ES-I3 (cell line): ENCODE data around the gene CCR9.

Experiments used
- H3K36me3 ChIP-seq: 2 replicates; pipeline ENCODE4 v1.6.1; 2013; ENCODE audit warnings: mild to moderate bottlenecking, low read length, control low read depth, moderate library complexity; ENCODE audit not compliant: insufficient read depth
- H3K4me1 ChIP-seq: 2 replicates; pipeline ENCODE4 v1.6.1; 2013; ENCODE audit warnings: mild to moderate bottlenecking, control low read depth, low read length; ENCODE audit not compliant: insufficient read depth
- H3K9ac ChIP-seq: 2 replicates; pipeline ENCODE4 v1.6.1; 2013; ENCODE audit warnings: low read depth, mild to moderate bottlenecking, low read length, moderate library complexity
- H3K9me3 ChIP-seq: 2 replicates; pipeline ENCODE4 v1.6.1; 2013; ENCODE audit warnings: mild to moderate bottlenecking, low read length, moderate library complexity; ENCODE audit not compliant: control insufficient read depth, insufficient read depth

Gene CCR9

DNA sequence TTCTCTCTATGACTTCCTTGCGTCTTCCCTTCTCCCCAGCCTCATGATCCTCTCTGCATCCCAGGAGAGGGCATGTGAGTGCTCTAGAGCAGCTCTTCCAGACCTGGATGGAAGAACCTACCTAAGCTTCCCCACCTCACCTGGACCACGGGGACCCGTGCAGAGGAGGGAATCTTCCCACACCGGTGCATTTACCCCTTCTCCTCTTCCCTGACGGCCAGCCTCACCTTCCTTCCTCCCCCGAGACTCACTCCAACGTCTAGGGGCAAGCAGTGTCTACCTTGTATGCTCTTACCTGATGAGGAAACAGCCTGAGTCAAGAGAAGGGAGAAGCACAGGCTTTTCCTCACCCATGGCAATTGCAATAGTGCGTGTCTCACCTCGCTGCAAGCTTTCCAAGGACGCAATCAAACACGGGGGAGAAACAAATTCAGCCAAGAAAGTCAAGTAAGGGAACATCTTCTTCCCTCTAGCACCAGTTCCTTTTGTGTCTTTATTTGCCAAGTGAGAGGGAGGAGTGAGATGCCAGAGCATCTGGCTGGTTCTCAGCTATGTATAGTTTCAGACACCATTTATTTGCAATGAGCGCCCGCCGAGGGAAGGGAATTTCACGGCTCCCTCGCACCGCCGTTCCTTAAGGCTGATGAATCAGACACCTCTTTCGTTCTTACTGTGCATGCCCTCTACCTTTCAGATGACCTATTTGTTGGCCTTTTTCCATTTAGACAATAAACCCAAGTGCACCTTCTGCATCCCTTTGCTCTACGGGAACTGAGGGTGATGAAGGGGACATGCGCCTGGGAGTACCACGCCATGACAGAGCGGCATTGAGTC is 1.8 kb upstream of the CCR9 start:
- H3K36me3 ChIP-seq, result no peaks in the 10 kb centered on the region
- H3K4me1 ChIP-seq, result no peaks in the 10 kb centered on the region
- no peaks in the 10 kb centered on the region for H3K9me3 ChIP-seq
- no peak overlapping the region for H3K9ac ChIP-seq

DNA sequence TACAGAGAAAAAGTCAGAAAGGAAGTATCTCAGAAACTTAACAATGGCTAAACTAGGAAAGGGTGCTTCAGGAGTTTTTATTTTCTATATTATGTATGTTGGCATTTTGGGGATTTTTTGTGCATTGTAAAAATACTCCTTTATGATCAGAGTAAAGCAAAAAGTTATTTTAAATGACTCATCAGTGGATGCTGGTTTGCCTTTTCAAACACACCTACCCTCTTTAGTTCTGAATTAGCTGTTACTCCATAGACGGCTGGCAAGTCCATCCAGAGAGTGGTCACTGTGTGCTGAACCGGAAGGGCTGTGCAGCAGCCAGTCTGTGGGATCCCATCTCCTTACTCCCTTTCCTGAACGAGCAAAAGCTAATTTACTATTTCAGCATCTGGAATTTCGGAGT is 942 bp downstream of the CCR9 start:
- Histone ChIP-seq H3K9me3 (no peaks in the 10 kb centered on the region), H3K4me1 (no peaks in the 10 kb centered on the region), H3K9ac (no peak overlapping the region), H3K36me3 (no peaks in the 10 kb centered on the region)

DNA sequence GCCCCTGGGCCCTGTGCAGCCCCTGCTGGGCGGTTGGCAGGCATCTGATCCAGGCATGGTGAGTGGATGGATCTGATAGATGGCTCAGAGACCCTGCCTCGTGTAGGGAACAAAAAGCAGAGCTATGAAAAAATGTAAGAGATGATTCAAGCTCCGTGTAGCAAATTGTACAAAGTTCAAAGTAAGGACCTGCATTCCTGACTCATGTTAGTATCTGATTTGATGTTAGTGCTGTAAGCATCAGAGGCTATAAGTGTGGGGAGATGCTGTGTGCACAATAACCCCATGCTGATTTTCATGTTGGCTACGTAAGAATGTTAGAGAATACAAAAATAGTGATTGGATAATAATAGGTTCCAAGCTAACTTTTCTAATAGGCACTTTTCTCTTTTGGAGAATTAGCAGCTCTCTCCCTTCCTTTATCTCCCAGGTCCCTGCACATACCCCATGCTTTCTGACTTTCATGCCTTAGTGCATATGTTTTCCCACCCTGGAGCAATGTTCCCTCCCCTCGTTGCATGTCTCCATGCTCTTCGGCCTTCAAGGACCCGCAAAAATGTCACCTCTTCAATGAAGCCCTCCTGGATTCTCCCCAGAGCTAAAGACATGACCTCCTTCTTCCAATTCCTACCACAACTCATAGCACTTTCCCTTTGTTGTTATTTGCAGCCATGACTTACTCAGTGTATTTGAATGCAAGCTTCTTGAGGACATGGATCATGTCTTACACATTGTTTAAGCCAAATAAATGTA is 1.6 kb downstream of the CCR9 start:
- Histone ChIP-seq H3K9ac (no peak overlapping the region), H3K36me3 (no peaks in the 10 kb centered on the region), H3K9me3 (no peaks in the 10 kb centered on the region), H3K4me1 (no peaks in the 10 kb centered on the region)

DNA sequence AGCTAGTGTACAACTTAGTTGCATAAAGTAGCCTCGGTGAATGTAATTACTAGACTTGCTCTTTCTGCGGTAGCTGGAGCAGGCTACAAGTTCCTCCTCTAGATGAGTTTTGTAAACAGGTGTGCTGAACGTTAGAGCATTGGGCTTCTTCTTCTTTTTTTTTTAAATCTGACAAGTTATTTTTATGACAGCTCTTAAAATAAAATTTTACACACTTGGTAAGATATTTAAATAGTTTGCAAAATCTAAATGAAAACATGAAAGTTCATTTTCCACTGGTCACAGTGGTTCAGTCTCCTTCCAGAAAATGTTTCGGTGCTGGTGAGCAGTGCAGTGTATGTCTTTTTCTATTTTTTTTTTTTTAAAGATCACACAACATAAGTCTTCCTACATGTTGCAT is 3.0 kb downstream of the CCR9 start:
- Histone ChIP-seq H3K9me3 (no peaks in the 10 kb centered on the region), H3K36me3 (no peaks in the 10 kb centered on the region), H3K4me1 (no peaks in the 10 kb centered on the region), H3K9ac (no peak overlapping the region)

DNA sequence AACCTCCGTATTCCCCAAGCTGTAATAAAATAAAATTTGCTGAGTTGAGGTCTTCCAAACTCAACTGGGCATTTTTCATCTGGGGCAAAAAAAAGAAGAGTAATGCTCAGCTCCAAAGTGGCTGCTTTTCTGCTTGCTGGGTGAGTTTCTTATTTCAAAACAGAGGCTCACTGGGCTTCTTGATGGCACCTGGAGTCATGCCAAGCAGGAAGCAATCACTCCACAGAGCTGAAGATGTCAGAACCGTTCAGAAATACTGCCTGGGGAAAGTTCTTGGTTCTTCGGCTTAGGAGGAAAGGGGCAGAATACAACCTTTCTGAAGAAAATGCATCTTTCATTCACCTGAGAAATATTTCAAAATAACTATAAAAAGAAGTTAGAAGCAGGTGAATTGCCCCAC is 4.1 kb downstream of the CCR9 start:
- H3K9me3 ChIP-seq, result no peaks in the 10 kb centered on the region
- H3K4me1 ChIP-seq, result no peaks in the 10 kb centered on the region; the same call in 1 of the 2 replicates
- no peak overlapping the region for H3K9ac ChIP-seq
- no peaks in the 10 kb centered on the region for H3K36me3 ChIP-seq

DNA sequence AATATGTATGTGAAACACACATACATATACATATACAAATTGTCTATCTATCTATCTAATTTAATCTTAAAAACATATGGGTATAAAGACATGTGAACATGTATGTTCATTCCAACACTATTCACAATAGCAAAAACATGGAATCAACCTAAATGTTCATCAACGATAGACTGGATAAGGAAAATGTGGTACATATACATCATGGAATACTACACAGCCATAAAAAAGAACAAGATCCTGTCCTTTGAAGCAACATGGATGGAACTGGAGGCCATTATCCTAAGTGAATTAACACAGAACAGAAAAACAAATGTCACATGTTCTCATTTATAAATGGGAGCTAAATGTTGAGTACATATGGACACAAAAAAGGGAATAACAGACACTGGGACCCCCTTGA is 5.8 kb downstream of the CCR9 start:
- Histone ChIP-seq H3K4me1 (no peaks in the 10 kb centered on the region; the same call in 1 of the 2 replicates), H3K9ac (no peak overlapping the region), H3K9me3 (no peaks in the 10 kb centered on the region), H3K36me3 (no peaks in the 10 kb centered on the region)

DNA sequence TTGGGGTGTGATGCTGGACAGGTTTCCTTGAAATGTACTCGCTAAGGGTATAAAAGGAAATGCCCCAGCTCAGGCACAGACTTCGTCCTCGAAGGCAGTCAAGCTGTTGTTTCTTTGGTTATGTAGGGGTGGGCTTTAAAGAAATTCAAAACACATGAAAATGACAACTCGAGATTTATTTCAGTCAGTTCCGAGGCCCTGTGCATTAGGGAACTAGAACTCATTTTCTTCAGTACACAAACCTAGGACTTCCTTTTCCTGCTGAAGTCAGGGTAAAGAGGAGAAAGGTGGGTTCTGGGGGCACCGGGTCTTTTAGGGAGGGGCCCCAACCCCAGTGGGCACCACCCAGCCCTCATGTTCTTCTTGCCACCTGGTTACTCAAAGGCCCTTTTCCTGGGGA is 7.7 kb downstream of the CCR9 start:
- no peaks in the 10 kb centered on the region for H3K36me3 ChIP-seq
- H3K9ac ChIP-seq, result no peak overlapping the region
- no peaks in the 10 kb centered on the region for H3K9me3 ChIP-seq
- no peaks in the 10 kb centered on the region; the same call in 1 of the 2 replicates for H3K4me1 ChIP-seq

DNA sequence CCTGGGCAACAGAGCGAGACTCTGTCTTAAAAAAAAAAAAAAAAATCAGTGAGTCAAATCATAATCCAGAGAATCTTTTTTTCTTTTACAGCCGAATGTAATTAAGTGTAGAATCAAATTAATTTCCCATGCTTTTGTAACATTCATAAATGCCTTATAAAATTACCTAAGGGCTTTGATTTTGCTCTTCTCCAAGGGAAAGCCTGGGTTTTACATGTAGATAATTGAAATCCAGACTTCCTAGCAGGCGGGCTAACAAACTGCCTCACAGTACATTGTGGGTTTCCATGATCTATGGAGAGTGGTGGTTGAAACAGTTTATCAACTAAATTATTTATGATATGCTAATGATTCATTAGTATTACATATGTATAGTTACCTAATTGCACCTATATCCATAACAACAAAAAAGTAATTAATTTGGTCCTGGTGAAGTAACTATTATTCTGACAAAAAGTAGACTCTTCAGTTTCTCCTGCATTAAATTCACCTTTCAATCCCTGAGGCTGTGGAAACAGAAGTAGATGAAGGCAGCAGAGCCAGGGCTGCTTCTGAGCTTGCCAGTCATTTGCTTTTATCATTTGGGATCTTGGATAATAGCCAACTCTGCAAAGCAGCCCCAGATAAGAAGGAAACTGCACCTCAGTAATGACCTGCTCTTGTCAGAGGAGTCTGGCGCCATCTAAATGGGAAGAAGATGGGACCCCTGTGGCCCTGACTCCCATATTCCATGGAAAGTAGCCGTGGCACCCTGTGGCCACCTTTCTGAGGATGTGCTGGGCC is 9.5 kb downstream of the CCR9 start:
- no peaks in the 10 kb centered on the region; the same call in 1 of the 2 replicates for H3K4me1 ChIP-seq
- H3K36me3 ChIP-seq, result no peaks in the 10 kb centered on the region
- H3K9me3 ChIP-seq, result no peaks in the 10 kb centered on the region

DNA sequence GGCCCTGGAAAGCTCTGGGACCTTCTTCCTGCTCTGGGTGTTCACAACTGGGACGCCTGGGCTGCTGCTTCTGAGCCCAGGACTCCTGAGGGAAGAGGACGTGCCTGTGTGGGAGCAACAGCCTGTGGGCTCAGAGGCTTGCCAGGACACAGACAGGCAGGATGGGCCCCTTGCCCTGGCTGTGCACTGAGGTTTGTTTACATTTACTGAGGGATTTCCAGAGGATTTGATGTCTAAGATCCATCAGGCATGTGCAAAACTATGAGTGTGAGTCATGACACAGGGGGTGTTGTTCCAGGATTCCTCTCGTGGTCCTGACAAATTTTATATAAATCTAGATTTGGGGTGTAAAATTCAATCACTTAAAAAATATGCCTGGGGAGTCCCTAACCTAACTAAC is 10.6 kb downstream of the CCR9 start:
- Histone ChIP-seq H3K36me3 (no peaks in the 10 kb centered on the region), H3K9me3 (no peaks in the 10 kb centered on the region), H3K9ac (no peak overlapping the region), H3K4me1 (no peaks in the 10 kb centered on the region; the same call in 1 of the 2 replicates)

More for the DNA sequence above, 9.5 kb downstream of the CCR9 start:
- no peak overlapping the region for H3K9ac ChIP-seq

DNA sequence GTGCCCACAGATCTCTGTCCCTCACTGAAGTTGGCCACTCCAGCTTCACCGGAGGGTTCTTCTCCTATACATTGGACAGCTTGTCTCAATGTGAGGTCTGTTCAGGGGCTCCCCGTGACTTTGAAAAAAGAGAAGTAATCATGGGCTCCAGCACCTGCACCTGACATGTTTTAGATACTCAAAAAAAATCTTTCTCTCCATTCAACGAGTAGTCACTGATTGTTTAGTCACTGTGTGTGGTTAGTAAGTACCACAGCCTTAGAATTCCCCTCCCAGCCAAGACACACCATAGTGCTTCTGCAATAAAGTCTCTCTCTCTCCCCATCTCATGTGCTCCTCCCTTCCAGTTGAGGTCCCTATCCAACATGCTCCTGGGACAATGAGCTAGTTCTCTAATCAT is 18.6 kb downstream of the CCR9 start:
- H3K9ac ChIP-seq, result no peak overlapping the region
- H3K4me1 ChIP-seq, result no peaks in the 10 kb centered on the region
- H3K36me3 ChIP-seq, result no peaks in the 10 kb centered on the region
- H3K9me3 ChIP-seq, result no peaks in the 10 kb centered on the region

DNA sequence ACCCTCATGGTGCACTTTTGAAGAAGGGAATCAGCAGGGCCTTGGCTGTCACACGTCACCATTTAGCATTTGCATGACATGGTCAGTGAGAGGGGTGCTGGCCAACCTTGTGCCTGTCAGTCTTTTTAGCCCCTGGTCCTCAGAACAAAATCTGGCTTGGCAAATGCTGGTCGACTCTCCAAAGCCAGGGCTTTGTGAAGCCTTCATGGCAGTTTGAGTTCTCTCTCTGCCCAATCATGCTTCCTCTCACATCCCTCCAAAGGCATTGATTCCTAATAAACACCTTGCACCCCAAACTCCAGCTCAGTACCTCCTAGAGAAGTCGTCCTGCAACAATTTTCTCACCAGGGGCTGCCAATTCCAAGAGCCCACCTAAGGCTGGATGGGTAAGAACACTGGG is 19.4 kb downstream of the CCR9 start:
- Histone ChIP-seq H3K4me1 (no peaks in the 10 kb centered on the region), H3K36me3 (no peaks in the 10 kb centered on the region), H3K9ac (no peak overlapping the region), H3K9me3 (no peaks in the 10 kb centered on the region)

DNA sequence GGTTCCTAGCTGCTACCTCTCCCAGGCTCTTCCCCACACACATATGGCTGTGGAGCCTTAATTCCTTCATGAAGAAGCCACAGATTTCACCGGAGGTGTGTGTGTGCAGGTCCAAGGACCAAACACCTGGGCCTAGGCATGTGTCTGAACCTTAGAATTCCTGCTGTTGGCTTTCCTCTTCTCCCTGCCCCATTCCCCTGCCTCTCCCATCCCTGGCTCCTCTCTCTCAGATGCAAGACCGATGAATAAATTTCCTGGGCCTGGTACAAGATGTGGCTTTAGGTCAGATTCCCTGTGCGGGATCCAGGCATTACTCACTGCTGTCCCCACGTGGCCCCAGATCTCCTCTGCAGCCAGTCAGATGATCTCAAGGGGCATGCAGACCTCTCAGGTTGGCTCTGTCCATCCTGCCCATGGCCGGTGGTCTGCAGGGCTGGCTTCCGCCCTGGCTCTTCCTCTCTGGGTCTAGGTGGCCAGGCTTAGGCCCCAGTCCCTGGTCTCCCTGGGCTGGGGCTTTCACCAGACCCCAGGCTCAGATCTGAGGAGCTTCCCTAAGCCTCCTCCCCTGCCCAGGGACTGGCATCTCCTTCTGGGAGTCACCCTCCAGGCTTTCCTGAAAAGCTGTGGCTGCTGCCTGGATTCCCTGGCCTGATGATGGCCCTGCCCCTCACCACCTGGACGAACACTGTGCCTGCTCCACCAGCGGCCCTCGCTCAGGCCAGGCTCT is 20.5 kb downstream of the CCR9 start:
- no peaks in the 10 kb centered on the region for H3K36me3 ChIP-seq
- H3K4me1 ChIP-seq, result no peaks in the 10 kb centered on the region
- H3K9ac ChIP-seq, result no peak overlapping the region
- no peaks in the 10 kb centered on the region for H3K9me3 ChIP-seq

DNA sequence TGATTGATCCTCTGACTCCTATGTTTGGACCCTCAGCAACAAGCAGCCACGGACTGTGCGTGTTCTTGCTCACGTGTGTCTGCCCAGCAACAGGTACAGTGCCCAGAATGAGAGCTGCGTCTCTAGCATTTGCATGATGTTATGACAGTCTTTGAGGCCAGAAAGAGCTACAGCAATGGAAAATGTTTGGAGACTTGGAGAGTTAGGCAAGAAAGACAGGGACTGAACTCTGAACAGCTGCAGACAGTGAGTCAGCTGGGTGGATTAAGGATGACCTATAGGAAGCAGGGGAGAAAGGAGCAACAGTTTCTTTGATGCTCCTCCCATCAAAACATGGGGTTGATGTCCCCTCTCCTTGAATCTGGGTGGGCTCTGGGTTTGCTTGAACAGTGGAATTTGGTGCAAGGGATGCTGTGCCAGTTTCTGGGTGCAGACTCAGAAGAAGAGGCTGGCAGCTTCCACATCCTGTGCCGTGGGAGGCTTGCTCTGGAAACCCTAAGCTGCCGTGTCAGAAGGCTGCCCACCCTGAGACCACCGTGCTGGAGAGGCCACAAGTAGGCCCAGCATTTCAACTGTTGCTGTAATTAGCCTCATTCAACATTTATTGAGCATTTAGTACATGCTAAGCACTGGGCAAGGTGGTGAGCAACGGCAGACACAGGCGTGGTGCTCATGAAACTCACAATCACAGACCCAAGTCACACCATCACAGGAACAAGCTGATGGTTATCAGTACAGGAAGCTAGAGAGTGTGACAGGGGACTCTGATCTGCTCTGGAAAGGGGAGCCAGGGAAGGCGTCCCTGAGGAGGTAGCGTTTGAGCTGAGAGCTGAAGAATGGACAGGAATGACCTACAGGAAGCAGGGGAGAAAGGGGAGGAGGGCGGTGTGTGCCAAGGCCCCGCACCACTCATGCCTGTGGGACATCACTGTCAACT is 21.7 kb downstream of the CCR9 start:
- no peaks in the 10 kb centered on the region for H3K36me3 ChIP-seq
- no peak overlapping the region for H3K9ac ChIP-seq

More for the DNA sequence above, 21.7 kb downstream of the CCR9 start:
- Histone ChIP-seq H3K9me3 (no peaks in the 10 kb centered on the region), H3K4me1 (no peaks in the 10 kb centered on the region)
